ENCODE results near the gene RIMS4. TPM values are rescaled to one million over a fixed set of nuclear protein-coding genes. Genes with fewer than 3 reads are reported as not detected.
"Not testable (repeated sequence)": the region's sequence is repeated elsewhere in the genome, so short reads cannot be mapped to it uniquely, and the experiment has no call there.

The RIMS4 gene
- total RNA-seq, 2 donors from 2014 or later: 1.0 to 61.9 TPM

DNA sequence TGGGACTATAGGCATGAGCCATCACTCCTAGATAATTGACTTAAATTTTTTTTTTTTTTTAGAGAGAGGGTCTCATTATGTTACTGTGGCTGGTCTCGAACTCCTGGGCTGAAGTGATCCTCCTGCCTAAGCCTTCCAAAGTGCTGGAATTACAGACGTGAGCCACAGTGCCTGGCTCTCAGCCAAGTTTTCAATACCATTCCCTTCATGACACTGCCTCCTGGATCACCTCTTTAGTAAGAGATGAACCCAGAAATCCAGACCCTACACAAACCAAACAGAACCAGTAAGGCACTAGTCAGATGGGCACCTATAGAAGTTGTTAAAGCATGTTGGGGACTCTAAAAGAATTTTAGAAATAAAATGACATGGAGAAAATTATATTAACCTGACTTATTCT, 18.3 kb upstream of the RIMS4 start:
- no peak overlapping the region for H3K27ac ChIP-seq
- intact Hi-C loops (cut with DNase I): no loop called here
- no peaks in the 10 kb centered on the region for H3K36me3 ChIP-seq
- 46% methylated on average over 2 of the region's 2 CpGs for WGBS
- no peak overlapping the region for H3K4me3 ChIP-seq
- no peak for DNase-seq (ENCODE audit: low spot score)
- TF ChIP-seq POLR2A (IDR thresholded peaks at IDR 0.05) (no peak), POLR2AphosphoS5 (IDR thresholded peaks at IDR 0.05) (no peak)
- TF ChIP-seq, protein P1, sequence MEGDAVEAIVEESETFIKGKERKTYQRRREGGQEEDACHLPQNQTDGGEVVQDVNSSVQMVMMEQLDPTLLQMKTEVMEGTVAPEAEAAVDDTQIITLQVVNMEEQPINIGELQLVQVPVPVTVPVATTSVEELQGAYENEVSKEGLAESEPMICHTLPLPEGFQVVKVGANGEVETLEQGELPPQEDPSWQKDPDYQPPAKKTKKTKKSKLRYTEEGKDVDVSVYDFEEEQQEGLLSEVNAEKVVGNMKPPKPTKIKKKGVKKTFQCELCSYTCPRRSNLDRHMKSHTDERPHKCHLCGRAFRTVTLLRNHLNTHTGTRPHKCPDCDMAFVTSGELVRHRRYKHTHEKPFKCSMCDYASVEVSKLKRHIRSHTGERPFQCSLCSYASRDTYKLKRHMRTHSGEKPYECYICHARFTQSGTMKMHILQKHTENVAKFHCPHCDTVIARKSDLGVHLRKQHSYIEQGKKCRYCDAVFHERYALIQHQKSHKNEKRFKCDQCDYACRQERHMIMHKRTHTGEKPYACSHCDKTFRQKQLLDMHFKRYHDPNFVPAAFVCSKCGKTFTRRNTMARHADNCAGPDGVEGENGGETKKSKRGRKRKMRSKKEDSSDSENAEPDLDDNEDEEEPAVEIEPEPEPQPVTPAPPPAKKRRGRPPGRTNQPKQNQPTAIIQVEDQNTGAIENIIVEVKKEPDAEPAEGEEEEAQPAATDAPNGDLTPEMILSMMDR (IDR thresholded peaks at IDR 0.05): no peak
- no peaks in the 10 kb centered on the region for H3K4me1 ChIP-seq (replicated peaks)
- no peaks in the 10 kb centered on the region for H3K27me3 ChIP-seq (replicated peaks; ENCODE audit: insufficient read depth)
- H3K9me3 ChIP-seq: no peaks in the 10 kb centered on the region

DNA sequence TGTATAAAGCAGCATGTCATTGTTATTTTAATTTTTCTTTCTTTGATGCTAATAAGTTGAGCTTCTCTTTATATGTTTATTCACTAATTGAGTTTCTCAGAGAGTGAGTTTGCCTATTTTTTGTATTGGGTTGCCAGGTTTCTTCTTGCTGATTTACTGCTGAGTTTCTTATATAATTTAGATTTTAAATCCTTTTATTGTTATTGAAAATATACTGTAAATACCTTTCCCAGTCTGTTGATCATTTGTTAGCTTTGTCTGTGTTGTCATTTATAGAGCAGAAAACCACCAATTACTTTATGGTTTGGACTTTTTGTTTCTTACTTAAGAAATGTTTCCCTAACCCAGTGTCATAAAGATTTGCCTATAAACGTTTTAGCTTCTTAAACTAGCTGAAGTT, 17.1 kb upstream of the RIMS4 start:
- intact Hi-C loops (cut with DNase I): no loop called here
- no peak for TF ChIP-seq POLR2AphosphoS5 (IDR thresholded peaks at IDR 0.05)
- TF ChIP-seq, protein P1 (IDR thresholded peaks at IDR 0.05): no peak
- no peak for TF ChIP-seq POLR2A (IDR thresholded peaks at IDR 0.05)
- Histone ChIP-seq H3K36me3 (no peaks in the 10 kb centered on the region), H3K4me1 (replicated peaks) (no peaks in the 10 kb centered on the region), H3K9me3 (no peaks in the 10 kb centered on the region), H3K4me3 (no peak overlapping the region), H3K27me3 (replicated peaks; ENCODE audit: insufficient read depth) (no peaks in the 10 kb centered on the region), H3K27ac (no peak overlapping the region)
- WGBS: 13% methylated on average over 1 of the region's 1 CpG
- DNase-seq (ENCODE audit: low spot score): no peak

- H3K27me3 ChIP-seq (replicated peaks; ENCODE audit: insufficient read depth); H3K4me1 ChIP-seq (replicated peaks); intact Hi-C loops (cut with DNase I); DNase-seq (ENCODE audit: low spot score); H3K9me3 ChIP-seq; H3K36me3 ChIP-seq; H3K4me3 ChIP-seq; H3K27ac ChIP-seq: not testable (repeated sequence)
- WGBS: 89% methylated on average over 6 of the region's 6 CpGs
These were observed 11.2 kb upstream of the RIMS4 start for GRCh38 chr20:44821576-44821975.

DNA sequence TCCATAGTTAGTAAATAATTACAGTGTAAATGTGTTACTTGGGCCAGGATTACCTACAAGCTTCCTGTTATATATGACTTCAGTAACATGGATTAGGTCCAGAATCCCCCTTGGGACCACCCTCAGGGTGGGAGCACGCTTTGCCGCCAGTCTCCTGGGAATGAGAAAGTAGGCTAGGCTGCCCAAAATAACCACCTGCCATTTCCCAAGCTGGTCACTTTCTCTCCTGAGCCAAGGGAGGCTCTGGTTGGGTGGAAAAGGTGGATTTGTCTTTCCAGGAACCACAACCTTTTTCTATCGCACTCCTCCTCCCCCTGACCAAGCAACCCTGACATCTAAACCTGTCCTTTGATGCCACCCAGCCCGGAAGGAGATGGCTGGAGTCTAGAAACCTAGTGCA, 9.6 kb upstream of the RIMS4 start:
- intact Hi-C loops (cut with DNase I): no loop called here
- Histone ChIP-seq H3K4me3 (no peak overlapping the region), H3K27me3 (replicated peaks; ENCODE audit: insufficient read depth) (peaks cover 2% of the 10 kb centered on the region), H3K36me3 (no peaks in the 10 kb centered on the region), H3K4me1 (replicated peaks) (no peaks in the 10 kb centered on the region), H3K9me3 (no peaks in the 10 kb centered on the region), H3K27ac (no peak overlapping the region)
- 58% methylated on average over 4 of the region's 4 CpGs for WGBS
- no peak for DNase-seq (ENCODE audit: low spot score)
- no peak for TF ChIP-seq POLR2AphosphoS5 (IDR thresholded peaks at IDR 0.05)
- no peak for TF ChIP-seq POLR2A (IDR thresholded peaks at IDR 0.05)
- TF ChIP-seq, protein P1 (IDR thresholded peaks at IDR 0.05): no peak

DNA sequence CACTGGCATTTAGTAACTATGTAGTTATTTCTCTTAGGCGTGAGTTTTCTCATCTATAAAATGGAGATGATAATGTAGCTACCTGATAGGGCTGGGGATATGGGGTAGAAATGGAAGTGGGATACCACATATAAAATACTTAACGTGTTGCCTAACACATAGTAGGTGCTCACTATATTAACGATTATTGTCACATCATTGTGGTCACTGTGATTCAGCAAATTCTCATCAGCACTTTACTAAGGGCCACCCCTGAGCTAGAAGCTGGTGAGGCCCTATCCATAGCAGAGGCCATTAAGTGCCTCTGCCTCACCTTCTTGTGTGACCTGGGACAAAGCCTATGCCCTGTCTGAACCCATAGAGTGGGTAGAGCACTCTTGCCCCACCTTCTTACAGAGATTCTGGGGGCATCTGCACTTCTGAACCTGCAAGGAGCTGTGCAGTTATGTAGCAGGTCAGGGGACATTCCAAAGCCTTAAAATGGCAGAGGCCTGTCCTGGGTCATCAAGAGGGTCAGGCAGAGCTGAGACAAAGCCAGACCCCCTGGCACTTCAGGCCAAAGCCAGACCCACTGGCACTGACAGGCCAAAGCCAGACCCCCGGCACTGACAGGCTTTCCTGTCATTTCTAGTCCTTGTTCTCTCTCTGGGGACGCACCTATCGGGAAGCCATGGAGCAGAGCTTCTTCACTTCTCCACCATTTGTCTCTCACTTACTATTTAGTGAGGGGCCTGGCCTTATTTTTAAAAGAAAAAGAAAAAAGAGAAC, 7.0 kb upstream of the RIMS4 start:
- Histone ChIP-seq H3K9me3 (no peaks in the 10 kb centered on the region), H3K4me1 (replicated peaks) (no peaks in the 10 kb centered on the region), H3K27ac (no peak overlapping the region), H3K4me3 (no peak overlapping the region), H3K36me3 (no peaks in the 10 kb centered on the region), H3K27me3 (replicated peaks; ENCODE audit: insufficient read depth) (peaks cover 2% of the 10 kb centered on the region)
- intact Hi-C loops (cut with DNase I): no loop called here
- no peak for DNase-seq (ENCODE audit: low spot score)
- 92% methylated on average over 6 of the region's 6 CpGs for WGBS
- no peak for TF ChIP-seq POLR2A (IDR thresholded peaks at IDR 0.05)
- no peak for TF ChIP-seq POLR2AphosphoS5 (IDR thresholded peaks at IDR 0.05)
- TF ChIP-seq, protein P1 (IDR thresholded peaks at IDR 0.05): no peak

Measured in prostate gland (tissue), 2 donors.